Epithelial cell of esophagus (primary cell): ENCODE data around the gene CEMIP.

Source experiments
- DNase-seq: peaks from one replicate; pipeline ENCODE4 v3.0.0; 2010; ENCODE audit warnings: low read depth
- H3K4me3 ChIP-seq: 2 replicates; pipeline ENCODE4 v1.5.1; 2011; ENCODE audit warnings: mild to moderate bottlenecking, low read length, control low read depth
- CTCF ChIP-seq: IDR thresholded peaks from 2 replicates; pipeline ENCODE4 v1.5.1; 2011; ENCODE audit warnings: low read depth, mild to moderate bottlenecking, low read length, control low read depth, inconsistent platforms; ENCODE audit not compliant: insufficient read depth; ENCODE audit errors: missing control alignments

The CEMIP gene

GRCh38 chr15:80969316-80969715 lies 190.1 kb downstream of the CEMIP start:
- TF ChIP-seq CTCF: no peak
- no peak overlapping the region for H3K4me3 ChIP-seq
- no peak for DNase-seq

GRCh38 chr15:80970018-80970657 lies 191.0 kb downstream of the CEMIP start:
- H3K4me3 ChIP-seq: no peak overlapping the region
- DNase-seq: peak; percentile 71
- TF ChIP-seq CTCF: peak; percentile 78

- TF ChIP-seq CTCF: no peak
- H3K4me3 ChIP-seq: no peak overlapping the region
- peak; percentile 76 for DNase-seq
These were observed 191.5 kb downstream of the CEMIP start for GRCh38 chr15:80970658-80971057.

GRCh38 chr15:80971143-80971542 lies 192.0 kb downstream of the CEMIP start:
- no peak overlapping the region for H3K4me3 ChIP-seq
- no peak for DNase-seq
- TF ChIP-seq CTCF: no peak

- no peak for DNase-seq
- no peak for TF ChIP-seq CTCF
- no peak overlapping the region for H3K4me3 ChIP-seq
These were observed 193.1 kb downstream of the CEMIP start for GRCh38 chr15:80972276-80972675.

- no peak for TF ChIP-seq CTCF
- no peak overlapping the region for H3K4me3 ChIP-seq
- no peak for DNase-seq
These were observed 195.7 kb downstream of the CEMIP start for GRCh38 chr15:80974914-80975313.

- no peak overlapping the region for H3K4me3 ChIP-seq
- TF ChIP-seq CTCF: no peak
- DNase-seq: no peak
These were observed 197.7 kb downstream of the CEMIP start for GRCh38 chr15:80976851-80977250.
